SJSA1 (cell line): ENCODE data around the gene GABRA4. TPM values are rescaled to one million over a fixed set of nuclear protein-coding genes. Genes with fewer than 3 reads are reported as not detected.

Experiments
- DNase-seq, 2 experiments: peaks; one replicate each; pipeline ENCODE4 v3.0.0-alpha.2; 2015 to 2020; ENCODE audit warnings: low spot score in 2 of 2, low read depth in 1 of 2
- H3K27ac ChIP-seq: fragments of 250-450 bp; sonication (Bioruptor Pico); 2 replicates; pipeline ENCODE4 v1.5.1; 2020; ENCODE audit warnings: mild to moderate bottlenecking, moderate library complexity
- H3K27me3 ChIP-seq: fragments of 250-450 bp; sonication (Bioruptor Pico); replicated peaks from 2 replicates; pipeline ENCODE4 v1.5.1; 2020; ENCODE audit warnings: mild to moderate bottlenecking, moderate library complexity
- H3K36me3 ChIP-seq: fragments of 250-450 bp; sonication (Bioruptor Pico); 2 replicates; pipeline ENCODE4 v1.5.1; 2020; ENCODE audit warnings: mild to moderate bottlenecking
- H3K4me1 ChIP-seq: fragments of 250-450 bp; sonication (Bioruptor Pico); replicated peaks from 2 replicates; pipeline ENCODE4 v1.6.1; 2021; ENCODE audit warnings: mild to moderate bottlenecking
- H3K4me3 ChIP-seq: fragments of 250-450 bp; sonication (Bioruptor Pico); 2 replicates; pipeline ENCODE4 v1.5.1; 2020; ENCODE audit warnings: mild to moderate bottlenecking
- H3K9me3 ChIP-seq: fragments of 250-450 bp; sonication (Bioruptor Pico); replicated peaks from 2 replicates; pipeline ENCODE4 v1.5.1; 2020; ENCODE audit warnings: mild to moderate bottlenecking
- total RNA-seq: library from RNA; depleted of rRNA; stranded (reverse); fragments of >200 nt; shearing (Covaris generic); gene quantifications from 2 replicates; pipeline ENCODE4 v1.2.3, GENCODE V29; 2014

Gene GABRA4
- total RNA-seq, 1 experiment from 2014 or later, result not detected

DNA sequence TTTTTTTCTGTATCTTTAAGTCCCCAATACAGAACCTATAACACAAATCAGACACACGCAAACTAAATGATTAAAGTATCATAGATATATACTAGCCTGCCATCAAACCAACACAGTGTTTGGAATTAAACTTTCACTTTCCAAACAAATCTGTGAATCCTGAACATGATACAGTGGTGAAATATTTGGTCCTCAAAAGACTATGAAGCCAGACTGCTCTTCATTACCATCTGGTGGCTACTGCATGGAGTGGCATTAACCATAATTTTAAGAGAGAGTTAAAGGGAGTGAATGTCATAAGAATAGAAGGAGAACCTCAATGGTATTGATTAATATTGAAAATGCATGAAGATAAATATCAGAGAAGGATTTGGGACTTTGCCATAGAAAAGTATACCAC is 9.2 kb upstream of the GABRA4 start:
- DNase-seq, result no peak
- no peak overlapping the region for H3K27ac ChIP-seq
- no peaks in the 10 kb centered on the region for H3K27me3 ChIP-seq
- H3K9me3 ChIP-seq, result no peaks in the 10 kb centered on the region
- no peaks in the 10 kb centered on the region for H3K4me1 ChIP-seq
- no peak overlapping the region for H3K4me3 ChIP-seq
- no peaks in the 10 kb centered on the region for H3K36me3 ChIP-seq

DNA sequence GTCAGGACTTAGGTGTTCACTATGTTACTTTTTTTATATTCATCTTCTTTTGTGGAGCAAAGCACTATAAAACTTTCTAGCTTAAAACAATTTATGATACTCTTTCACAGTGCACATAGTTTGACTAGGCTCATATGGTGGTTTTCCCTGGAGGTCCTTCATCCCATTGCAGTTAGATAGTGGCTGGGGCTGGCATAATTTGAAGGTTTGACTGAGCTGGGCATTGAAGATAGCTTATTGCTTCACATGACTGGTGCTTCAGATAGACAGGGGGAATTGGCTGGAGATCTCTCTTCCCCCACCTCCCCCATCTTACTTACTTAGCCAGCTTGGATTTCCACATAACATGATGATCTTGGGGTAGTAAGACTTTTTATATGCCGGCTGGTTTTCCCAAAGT is 7.0 kb upstream of the GABRA4 start:
- Histone ChIP-seq H3K9me3 (no peaks in the 10 kb centered on the region), H3K36me3 (no peaks in the 10 kb centered on the region), H3K4me1 (no peaks in the 10 kb centered on the region), H3K4me3 (no peak overlapping the region), H3K27ac (no peak overlapping the region), H3K27me3 (no peaks in the 10 kb centered on the region)
- DNase-seq, result no peak

- Histone ChIP-seq H3K36me3 (no peaks in the 10 kb centered on the region), H3K27ac (no peak overlapping the region), H3K27me3 (peaks cover 4% of the 10 kb centered on the region; the same call in 1 of the 2 replicates), H3K4me1 (no peaks in the 10 kb centered on the region), H3K9me3 (no peaks in the 10 kb centered on the region), H3K4me3 (no peak overlapping the region)
- DNase-seq, result no peak
Observed at GRCh38 chr4:46999566-46999965, 6.2 kb upstream of the GABRA4 start.

DNA sequence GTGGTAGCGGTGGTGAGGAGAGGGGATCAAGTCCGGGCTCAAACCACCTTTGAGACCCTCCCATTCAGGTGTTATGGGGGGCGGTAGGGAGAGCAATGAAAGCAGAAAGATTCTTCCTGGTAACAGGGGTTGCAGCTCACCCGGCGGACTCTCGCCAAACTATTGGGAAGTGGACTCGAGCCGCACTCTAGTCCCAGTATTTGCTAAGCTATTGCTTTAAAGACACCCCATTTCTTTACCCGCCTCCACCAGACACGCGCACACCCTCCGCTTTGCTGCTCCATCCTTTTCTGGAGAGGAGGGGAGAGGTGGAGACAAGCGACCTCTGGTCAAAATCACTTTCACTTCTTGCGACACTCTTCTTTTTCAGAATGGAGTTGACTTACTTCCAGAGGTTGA is 625 bp upstream of the GABRA4 start:
- Histone ChIP-seq H3K36me3 (no peaks in the 10 kb centered on the region), H3K4me3 (no peak overlapping the region), H3K4me1 (no peaks in the 10 kb centered on the region), H3K27me3 (peaks cover 4% of the 10 kb centered on the region; the same call in 1 of the 2 replicates), H3K27ac (no peak overlapping the region), H3K9me3 (no peaks in the 10 kb centered on the region)
- no peak for DNase-seq

DNA sequence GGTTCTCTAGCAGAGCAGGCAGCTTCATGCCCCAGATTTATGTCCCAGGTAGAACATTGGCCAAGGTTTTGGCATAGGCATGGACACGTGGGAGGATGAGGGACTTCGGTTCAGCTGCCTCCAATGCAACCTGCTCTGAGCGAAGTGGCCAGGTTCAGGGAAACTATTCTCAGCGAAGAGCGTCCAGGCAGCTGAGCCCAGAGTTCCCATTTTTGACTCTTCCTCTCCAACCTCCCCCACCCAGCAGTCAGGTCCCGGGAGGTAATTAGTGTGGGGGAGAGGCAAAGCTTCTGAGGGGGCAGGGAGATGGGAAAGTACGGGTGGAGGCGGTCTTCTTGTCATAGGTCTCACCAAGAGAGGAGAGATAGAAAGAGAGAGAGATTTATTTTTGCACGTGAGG is 1.0 kb downstream of the GABRA4 start:
- no peak overlapping the region for H3K27ac ChIP-seq
- no peaks in the 10 kb centered on the region for H3K36me3 ChIP-seq
- no peak for DNase-seq
- H3K27me3 ChIP-seq, result peaks cover 4% of the 10 kb centered on the region; the same call in 1 of the 2 replicates
- H3K4me1 ChIP-seq, result no peaks in the 10 kb centered on the region
- no peaks in the 10 kb centered on the region for H3K9me3 ChIP-seq
- no peak overlapping the region for H3K4me3 ChIP-seq

- Histone ChIP-seq H3K27ac (no peak overlapping the region), H3K36me3 (no peaks in the 10 kb centered on the region), H3K27me3 (no peaks in the 10 kb centered on the region), H3K9me3 (no peaks in the 10 kb centered on the region), H3K4me1 (no peaks in the 10 kb centered on the region), H3K4me3 (no peak overlapping the region)
- DNase-seq, result no peak
Observed at GRCh38 chr4:46986922-46987638, 6.3 kb downstream of the GABRA4 start.

- Histone ChIP-seq H3K27ac (no peak overlapping the region), H3K9me3 (no peaks in the 10 kb centered on the region), H3K36me3 (no peaks in the 10 kb centered on the region), H3K27me3 (no peaks in the 10 kb centered on the region), H3K4me1 (no peaks in the 10 kb centered on the region), H3K4me3 (no peak overlapping the region)
- DNase-seq, result no peak
Observed at GRCh38 chr4:46984781-46985180, 8.6 kb downstream of the GABRA4 start.

GRCh38 chr4:46980851-46981250 is 12.5 kb downstream of the GABRA4 start:
- H3K4me1 ChIP-seq, result no peaks in the 10 kb centered on the region
- no peaks in the 10 kb centered on the region for H3K9me3 ChIP-seq
- H3K4me3 ChIP-seq, result no peak overlapping the region
- H3K36me3 ChIP-seq, result no peaks in the 10 kb centered on the region
- no peak overlapping the region for H3K27ac ChIP-seq
- DNase-seq, result no peak
- no peaks in the 10 kb centered on the region for H3K27me3 ChIP-seq

DNA sequence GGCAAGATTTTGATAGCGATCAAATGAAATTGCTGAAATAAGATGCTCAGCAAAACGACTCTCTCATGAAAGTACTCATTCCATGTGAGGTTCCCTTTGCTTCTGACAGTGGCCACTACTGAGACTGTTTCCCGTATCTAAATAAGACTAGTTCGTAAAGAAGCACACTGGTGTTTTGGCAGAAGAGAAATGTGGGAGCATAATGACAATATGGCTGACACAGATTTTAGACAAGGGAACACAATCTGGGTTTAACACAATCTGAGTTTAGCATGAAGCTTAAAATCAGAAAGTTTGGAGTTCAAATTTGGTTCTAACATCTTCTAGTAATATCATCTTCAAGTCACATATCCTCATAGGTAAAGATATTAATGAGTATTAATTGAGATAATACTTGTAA is 13.7 kb downstream of the GABRA4 start:
- no peak for DNase-seq
- Histone ChIP-seq H3K4me3 (no peak overlapping the region), H3K27me3 (no peaks in the 10 kb centered on the region), H3K27ac (no peak overlapping the region), H3K36me3 (no peaks in the 10 kb centered on the region), H3K4me1 (no peaks in the 10 kb centered on the region), H3K9me3 (no peaks in the 10 kb centered on the region)

- Histone ChIP-seq H3K4me3 (no peak overlapping the region), H3K27me3 (no peaks in the 10 kb centered on the region), H3K36me3 (no peaks in the 10 kb centered on the region), H3K4me1 (no peaks in the 10 kb centered on the region), H3K9me3 (no peaks in the 10 kb centered on the region), H3K27ac (no peak overlapping the region)
- no peak for DNase-seq
Observed at GRCh38 chr4:46979283-46979682, 14.1 kb downstream of the GABRA4 start.

DNA sequence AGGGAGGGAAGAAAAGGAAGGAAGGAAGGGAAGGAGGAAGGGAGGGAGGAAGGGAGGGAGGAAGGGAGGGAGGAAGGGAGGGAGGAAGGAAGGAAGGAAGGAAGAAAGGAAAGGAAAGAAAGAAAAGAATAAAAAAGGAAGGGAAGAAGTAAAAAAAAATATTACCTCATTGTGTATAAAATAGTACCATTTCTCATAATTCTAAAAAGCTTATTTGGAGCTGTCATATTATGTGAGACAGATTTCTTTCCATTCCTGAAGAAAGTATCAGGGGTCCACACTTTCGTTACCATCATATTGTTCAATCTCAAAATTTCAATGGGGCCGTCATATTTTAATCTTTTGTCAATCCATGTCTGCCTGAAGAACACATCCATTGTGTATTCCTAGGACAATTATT is 16.1 kb downstream of the GABRA4 start:
- Histone ChIP-seq H3K27me3 (no peaks in the 10 kb centered on the region), H3K4me3 (no peak overlapping the region), H3K36me3 (no peaks in the 10 kb centered on the region), H3K4me1 (no peaks in the 10 kb centered on the region), H3K9me3 (no peaks in the 10 kb centered on the region), H3K27ac (no peak overlapping the region)
- no peak for DNase-seq

GRCh38 chr4:46975812-46976553 is 17.4 kb downstream of the GABRA4 start:
- Histone ChIP-seq H3K4me3 (no peak overlapping the region), H3K27me3 (no peaks in the 10 kb centered on the region), H3K9me3 (no peaks in the 10 kb centered on the region), H3K27ac (no peak overlapping the region), H3K36me3 (no peaks in the 10 kb centered on the region), H3K4me1 (no peaks in the 10 kb centered on the region)
- no peak for DNase-seq

DNA sequence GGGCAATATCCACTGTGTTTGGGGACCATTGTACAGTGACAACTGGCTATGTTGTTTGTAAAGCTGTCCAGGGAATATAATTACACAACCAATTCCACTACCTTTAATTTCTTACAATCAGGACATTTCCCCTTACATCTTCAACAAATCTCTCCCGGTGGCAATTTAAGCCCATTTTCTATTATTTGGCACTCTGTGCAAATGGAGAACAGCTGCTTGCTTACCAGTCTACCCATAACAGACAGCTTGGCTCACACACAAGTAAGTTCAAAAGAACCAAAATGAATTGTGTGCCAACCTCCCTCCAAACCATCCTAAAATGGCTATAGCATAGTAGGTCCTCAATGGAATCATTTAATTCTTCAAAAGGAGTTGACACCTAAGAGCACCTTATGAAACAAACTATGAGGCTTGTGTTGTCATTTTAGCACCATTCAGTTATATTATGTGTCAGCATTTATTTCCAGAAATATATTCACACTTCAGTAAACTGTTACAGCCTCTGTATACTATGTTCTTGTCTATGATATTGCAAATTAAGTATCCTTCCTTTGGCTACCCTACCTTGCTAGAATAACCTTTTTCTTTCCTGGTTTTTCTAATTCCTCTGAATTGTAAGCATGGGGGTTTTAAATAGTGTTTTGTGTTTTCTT is 18.4 kb downstream of the GABRA4 start:
- Histone ChIP-seq H3K27me3 (no peaks in the 10 kb centered on the region), H3K4me3 (no peak overlapping the region), H3K27ac (no peak overlapping the region), H3K4me1 (no peaks in the 10 kb centered on the region), H3K36me3 (no peaks in the 10 kb centered on the region), H3K9me3 (no peaks in the 10 kb centered on the region)
- DNase-seq, result no peak

- DNase-seq, result no peak
- H3K4me3 ChIP-seq, result no peak overlapping the region
- H3K36me3 ChIP-seq, result no peaks in the 10 kb centered on the region
- H3K27ac ChIP-seq, result no peak overlapping the region
- H3K27me3 ChIP-seq, result no peaks in the 10 kb centered on the region
- no peaks in the 10 kb centered on the region for H3K4me1 ChIP-seq
- no peaks in the 10 kb centered on the region for H3K9me3 ChIP-seq
Observed at GRCh38 chr4:46968847-46969246, 24.5 kb downstream of the GABRA4 start.
